NCI-H2029 (cell line): ENCODE results near the gene TBC1D22B.
A peak's percentile ranks its signal among the peaks of the same experiment; 100 is the strongest.

ENCODE experiments used
- DNase-seq: peaks from one replicate; lab custom pipeline; 2025; lab: John Stamatoyannopoulos, UW

TBC1D22B gene

DNA sequence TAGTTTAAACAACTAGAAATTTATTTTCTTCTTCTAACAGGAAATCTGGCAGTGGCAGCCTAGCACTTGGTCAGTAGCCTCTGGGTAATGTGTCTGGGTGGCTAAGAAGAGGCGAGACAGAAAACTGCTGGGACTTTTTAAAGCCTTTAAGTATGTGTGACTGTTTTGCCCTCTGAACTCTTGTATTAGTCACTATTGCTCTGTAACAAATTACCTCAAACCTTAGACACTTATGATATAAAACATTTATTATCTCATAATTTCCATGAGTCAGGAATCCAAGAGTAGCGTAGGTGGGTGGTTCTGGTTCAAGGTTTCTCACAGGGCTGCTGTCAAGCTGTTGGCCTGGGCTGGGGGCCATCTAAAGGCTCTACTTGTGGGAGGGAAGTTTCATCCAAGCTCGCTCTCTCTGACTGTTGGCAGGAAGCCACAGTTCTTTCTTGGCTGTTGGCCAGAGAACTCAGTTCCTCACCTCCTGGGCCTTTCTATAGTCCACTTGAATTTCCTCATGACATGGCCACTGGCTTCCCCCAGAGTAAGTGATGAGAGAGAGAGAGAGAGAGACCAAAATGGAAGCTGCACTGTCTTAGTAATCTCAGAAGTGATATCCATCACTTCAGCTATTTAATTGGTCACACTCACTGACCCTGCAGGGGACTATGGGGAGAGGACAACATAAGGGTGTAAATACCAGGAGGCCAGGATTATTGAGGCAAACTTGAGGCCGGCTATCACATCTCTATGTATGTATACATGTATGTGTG lies 17.4 kb upstream of the TBC1D22B start:
- peak; percentile 75 for DNase-seq

DNA sequence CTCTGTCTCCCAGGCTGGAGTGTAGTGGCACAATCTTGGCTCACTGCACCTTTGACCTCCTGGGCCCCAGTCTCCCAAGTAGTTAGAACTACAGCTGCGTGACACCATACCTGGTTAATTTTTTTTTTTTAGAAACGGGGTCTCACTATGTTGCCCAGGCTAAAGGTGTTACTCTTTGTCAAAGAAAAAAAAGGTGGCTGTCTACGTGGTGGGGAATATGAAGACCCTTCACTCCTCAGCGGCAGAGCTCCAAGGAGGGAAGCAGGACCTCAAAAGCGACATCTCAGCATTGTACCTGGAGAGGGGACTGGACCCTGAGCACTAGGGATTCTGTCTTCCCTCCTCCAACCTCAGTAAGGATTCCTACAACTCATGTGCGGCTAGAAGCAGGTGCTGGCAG lies 16.4 kb upstream of the TBC1D22B start:
- DNase-seq = no peak

DNA sequence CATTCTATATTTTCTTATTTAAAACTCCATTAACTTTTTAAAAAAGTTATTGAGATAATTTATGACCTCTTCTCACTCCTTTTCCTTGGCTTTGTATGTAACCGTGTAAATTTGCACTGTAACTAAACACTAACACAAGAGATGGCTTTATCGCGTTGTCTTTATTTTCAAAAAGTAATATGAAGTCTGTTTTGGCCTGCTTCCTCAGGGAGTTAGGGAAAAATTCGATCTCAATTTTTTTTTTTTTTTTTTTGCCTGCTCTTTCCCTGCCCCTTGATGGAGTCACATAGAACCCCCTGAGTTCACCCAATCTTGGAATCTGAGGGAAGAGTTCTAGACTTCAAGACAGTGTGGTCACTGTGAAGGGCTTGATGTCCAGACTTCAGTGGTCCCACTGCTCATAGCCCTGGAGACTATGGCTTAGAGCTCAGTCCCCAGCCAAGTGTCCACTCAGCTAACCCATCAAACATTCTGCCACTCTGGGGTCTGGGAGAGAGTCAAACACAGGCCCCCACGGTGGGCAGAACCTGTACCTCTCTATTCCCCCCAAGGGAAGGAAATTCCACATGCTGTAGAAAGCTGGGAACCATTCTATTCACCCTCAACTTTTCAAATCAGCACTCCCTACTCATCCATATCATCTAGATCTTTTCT lies 15.7 kb upstream of the TBC1D22B start:
- DNase-seq = no peak

DNA sequence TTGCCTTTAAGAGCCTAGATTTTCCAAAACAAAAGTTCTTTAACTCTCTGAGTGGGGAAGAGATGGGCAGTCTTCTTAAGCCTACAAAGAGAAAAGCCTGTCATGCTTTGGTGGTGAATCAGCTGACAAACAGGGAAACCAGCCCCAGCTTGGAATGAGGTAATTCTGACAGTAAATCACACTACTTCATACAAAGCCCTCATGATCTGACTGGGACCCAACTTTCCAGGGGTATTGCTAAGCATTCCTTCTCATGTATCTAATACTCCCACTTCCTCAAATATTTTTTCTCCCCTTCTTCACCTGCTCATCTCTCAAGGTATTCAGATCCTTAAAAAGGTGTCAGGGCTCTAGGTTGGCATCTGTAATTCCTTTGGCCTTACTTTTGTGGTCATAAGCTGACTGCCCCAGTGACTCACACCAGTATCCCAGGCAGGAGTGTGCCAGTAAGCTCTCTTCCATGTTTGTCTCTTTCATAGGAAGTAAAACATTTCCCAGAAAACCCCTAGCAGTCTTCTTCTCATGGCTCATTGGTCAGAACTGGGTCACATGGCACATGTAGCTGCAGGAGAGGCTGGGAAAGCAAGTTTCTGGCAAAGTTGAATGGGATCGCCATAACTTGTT lies 15.0 kb upstream of the TBC1D22B start:
- DNase-seq = no peak

DNA sequence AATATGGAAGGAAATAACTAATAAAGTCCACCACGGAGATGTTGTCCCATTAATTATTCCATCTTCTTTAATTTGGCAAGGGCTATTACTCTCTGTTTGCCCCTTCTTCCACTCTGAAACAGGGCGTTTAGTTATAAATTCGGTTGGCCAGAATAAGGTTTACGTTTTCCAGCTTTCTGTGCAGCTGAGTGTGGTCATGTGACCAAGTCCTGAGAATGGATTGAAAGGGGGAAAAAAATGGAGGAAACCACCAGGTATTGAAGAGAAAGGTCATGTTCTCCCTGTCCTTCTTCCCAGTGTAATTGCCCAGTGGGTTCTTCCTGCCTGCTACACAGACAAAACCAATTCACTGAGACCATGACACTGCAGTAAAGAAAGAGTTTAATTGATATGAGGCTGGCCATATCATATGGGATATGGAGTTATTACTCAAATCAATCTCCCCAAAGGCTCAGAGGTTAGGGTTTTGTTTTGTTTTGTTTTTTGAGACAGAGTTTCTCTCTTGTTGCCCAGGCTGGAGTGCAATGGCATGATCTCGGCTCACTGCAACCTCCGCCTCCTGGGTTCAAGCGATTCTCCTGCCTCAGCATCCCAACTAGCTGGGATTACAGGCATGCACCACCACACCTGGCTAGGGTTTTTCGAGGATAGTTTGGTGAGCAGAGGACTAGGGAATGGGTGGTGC lies 14.3 kb upstream of the TBC1D22B start:
- DNase-seq = no peak

DNA sequence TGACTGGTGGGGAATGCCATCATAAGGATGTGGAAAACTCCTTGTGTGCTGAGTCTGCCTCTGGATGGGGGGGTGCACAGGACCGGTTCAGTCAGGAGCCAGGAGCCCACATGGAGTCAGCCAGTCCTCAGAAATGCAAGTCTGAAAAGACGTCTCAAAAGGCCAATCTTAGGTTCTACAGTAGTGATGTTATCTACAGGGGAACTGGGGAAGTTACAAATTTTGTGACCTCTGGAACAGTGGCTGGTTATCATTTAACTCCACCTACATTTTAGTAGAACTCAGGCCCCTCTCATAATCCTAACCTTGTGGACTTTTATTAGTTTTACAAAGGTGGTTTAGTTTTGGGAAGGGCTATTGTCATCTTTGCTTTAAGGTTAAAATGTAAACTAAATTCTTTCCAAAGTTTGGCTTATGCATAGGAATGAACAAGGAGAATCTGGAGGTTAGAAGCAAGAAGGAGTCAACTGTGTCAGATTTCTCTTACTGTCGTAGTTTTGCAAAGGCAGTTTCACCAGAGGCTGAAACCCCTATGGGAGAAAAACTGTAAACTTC lies 13.7 kb upstream of the TBC1D22B start:
- no peak for DNase-seq

DNA sequence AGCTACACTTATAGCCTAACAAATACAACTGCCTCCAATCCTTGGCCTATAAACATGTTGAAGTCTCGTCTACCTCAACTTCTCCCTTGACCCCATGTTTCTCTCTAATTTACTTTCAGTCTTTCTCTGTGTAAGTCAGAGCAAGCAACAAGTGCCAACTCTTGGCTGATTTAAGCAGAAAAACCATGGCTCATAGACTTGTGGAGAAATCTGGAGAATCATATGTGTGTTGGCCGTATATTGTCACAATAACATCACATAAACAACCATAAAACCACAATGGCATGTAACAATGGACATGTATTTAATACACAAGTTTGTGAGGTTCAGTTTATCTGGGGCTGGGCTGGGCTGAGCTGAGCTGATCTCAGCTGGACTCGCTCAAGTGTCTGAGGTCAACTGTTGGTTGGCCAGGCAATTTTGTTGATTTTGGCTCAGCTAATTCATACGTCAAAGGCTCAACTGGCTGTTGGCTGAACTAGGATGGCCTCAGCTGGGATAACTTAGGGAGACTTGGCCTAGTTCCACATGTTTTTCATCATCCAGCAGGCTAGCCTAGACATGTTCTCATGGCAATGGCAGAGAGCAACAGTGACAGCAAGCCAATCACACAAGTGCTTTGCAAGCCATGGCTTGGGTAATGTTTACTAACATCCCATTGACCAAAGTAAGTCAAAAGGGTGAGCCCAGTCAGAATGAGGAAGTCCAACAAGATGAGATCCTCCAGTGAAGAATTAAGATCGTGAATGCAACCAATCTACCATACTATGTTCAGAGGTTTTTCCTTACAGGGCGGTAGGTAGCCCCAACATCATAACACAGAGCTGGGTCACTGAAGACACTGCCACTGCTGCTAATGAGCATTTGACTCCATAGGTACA lies 12.9 kb upstream of the TBC1D22B start:
- peak; percentile 98 for DNase-seq

DNA sequence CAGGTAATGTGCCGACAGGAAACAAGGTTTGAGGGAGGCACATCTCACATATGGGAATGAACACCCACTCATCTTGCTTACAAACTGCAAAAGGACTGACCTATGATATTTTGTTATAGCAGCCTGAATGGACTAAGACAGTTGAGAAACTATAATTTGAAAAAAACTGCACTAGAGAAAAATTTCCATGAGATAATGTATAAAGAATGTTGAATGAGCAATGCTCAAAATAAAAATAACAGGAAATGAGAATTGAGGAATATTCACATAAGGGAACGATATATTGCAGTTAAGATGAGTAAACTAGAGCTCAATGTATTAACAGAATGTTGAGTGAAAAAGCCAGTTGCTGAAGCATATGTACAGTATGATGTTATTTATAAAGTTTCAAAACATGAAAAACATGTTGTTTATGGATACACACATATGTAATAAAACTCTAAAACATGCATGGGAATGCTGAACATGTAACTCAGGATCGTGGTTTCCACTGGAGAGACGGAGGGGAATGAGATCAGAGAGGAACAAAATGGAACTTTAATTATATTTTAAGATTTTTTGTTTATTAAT lies 6.3 kb upstream of the TBC1D22B start:
- DNase-seq = no peak

DNA sequence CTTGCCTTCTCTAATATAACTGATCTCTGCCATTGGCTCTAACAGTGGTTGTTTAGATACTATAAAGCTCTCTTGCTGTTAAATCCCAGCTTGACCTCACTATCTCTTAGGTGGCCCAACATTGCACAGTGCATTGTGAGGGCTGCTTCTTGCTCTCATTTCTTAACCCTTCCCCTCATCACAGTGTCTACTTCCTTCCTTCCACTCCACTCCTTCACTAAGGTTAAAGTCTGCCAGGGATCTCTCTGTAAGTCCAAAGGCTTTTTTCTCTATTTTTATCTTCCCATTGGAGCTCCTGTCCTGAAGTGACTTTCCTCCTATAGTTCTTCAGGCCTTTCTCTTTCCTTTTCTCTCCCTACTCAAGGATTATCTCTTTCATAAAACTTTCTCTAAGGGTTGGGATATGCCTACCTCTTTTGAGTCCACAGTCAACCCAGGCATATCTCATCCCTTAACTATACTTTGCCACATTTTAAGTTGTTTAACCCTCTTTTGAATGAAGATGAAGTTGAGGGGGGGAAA lies 4.0 kb upstream of the TBC1D22B start:
- no peak for DNase-seq

DNA sequence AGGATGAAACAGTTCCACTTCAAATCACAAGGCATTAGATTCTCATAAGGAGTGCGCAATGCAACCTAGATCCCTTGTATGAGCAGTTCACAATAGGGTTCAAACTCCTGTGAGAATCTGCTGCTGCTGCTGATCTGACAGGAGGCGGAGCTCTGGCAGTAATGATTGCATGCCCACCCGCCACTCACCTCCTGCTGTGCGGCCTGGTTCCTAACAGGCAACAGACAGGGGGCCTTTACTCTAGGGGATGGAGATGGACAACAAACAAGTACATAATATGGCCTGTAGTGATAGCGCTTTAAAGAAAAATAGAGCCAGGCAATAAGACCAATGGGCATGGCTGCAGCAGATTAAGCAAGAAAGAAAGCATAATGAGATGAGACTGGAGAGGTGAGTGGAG lies 2.7 kb upstream of the TBC1D22B start:
- no peak for DNase-seq

DNA sequence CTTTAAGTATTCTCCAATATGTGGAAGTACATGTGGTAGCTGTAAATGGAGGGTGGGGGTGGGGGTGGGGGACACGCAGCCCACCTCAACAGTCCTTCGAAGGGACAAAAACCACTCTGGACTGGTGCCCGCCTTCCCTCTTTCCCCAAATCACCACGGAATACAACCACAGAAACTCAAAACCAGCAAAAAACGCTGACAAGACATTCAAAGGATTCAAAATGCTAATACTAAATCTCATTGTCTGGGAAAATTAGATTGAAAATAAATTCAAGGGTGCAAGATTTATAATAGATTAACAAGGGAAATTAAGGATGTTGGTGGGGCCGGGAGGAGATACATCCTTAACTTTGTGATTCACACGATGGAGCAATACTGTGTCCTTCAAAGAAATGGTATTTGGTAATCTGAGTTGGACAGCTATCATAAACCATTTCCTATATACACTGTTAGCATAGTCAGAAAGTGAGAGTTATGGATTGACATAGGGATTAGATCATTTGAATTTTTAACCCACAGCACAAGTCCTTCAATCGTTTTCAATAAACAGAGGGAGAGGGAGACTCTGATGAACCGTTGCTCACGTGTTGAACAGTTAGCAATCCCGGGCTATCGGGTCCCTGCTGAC lies 766 bp upstream of the TBC1D22B start:
- no peak for DNase-seq

DNA sequence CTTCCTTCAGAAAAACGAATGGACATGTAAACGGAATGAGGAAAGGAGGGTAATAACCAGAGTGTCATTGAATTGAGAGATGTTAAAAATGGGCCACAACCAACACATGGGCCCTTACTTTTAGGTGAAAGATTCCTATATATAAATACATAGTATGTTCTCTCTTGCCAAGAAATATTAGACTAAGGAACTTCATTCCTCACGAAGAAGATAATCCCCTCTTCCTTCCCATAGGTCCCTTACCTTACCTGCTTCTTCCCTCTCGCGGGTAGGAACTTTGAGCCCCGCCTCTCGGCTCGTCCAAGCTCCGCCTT lies 295 bp upstream of the TBC1D22B start:
- no peak for DNase-seq

DNA sequence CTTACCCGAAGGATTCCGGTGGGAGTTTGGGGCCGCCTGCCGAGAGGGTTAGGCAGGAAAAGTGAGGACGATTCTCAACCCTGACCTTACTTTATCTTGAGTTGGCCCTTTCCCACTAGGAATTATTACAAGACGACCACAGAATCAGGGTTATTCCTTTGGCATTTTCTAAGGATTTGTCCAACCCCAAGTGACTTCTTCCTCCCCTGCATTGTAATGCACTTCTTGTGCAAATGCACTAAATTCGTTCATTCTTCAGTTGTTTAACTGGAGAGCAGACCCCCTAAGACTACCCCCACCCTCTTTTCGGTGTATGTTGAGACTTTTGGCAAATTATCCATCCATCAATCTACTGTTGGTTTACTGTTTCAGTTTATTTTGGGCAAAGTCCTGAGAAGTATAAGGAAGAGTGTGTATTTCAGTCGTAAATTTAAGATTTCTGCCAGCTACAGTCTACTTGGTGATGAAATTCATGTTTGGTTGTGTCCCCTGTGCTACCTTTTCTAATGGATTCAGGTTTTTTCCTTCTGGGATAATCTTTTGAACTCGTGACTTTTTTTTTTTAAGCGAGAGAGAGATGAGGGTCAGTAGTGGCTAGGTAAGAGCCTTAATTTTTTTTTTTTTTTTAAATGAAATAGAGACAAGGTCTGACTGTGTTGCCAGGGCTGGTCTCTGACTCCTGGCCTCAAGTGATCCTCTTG lies 983 bp downstream of the TBC1D22B start:
- no peak for DNase-seq

DNA sequence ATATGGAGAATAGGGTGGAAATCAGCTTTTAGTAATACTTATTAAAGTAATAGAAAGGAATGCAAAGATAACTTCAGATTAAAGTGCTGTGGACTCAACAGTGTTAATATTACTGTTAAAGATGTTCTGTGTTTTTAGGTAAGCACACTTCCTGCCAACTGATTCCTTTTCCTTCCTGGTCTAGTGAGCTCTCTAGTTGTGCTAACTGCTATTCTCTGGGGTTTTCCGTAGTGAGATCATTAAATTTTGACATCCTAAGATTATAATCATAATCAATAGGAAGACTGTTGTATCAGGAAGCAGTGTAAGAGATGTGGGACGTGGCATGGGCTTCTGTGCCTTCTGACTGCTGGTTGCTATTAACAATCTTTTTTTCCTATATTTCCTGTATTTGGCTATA lies 1.6 kb downstream of the TBC1D22B start:
- DNase-seq = no peak

DNA sequence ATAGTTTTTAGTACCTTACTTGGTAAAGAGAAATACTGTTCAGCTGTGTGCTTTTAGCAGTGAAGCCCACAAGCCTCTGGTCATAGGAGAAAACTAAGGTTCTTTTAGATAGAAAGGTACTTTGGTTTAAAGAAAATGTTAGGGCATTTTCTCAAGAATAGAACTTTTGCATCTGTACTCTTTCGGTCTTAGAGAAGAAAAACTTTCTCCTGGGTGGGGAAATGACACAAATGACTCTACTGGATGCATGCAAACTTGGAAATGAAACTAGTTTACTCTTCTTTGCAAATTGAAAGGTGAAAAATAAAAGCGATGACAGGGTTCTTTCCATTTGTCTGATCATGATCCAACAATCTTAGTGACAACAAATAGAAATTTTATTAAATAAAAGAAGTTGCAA lies 2.5 kb downstream of the TBC1D22B start:
- DNase-seq = no peak

DNA sequence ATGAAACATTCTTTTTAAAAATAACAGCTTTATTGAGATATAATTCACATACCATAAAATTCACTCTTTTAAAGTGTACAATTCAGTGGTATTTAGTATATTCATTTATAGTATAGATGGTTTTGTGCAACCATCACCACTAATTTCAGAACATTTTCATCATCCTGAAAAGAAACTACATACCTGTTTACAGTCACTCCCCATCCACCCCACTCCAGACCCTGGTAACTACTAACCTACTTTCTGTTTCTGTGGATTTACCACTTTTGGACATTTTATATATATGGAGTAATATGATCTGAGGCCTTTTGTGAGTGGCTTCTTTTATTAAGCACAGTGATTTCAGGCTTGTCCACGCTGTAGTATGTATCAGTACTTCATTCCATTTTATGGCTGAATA lies 2.9 kb downstream of the TBC1D22B start:
- no peak for DNase-seq

DNA sequence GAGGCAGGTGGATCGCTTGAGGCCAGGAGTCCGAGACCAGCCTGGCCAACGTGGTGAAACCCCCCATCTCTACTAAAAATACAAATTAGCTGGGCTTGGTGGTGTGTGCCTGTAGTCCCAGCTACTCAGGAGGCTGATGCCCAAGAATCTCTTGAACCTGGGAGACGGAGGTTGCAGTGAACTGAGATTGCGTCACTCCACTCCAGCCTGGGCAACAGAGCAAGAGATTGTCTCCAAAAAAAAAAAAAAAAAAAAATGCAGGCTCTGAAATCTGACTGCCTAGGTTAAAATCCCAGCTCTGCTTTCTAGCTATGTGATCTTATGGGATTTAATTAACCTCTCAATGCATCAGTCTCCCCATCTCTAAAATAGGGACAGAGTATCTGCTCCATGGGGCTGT lies 3.6 kb downstream of the TBC1D22B start:
- no peak for DNase-seq

DNA sequence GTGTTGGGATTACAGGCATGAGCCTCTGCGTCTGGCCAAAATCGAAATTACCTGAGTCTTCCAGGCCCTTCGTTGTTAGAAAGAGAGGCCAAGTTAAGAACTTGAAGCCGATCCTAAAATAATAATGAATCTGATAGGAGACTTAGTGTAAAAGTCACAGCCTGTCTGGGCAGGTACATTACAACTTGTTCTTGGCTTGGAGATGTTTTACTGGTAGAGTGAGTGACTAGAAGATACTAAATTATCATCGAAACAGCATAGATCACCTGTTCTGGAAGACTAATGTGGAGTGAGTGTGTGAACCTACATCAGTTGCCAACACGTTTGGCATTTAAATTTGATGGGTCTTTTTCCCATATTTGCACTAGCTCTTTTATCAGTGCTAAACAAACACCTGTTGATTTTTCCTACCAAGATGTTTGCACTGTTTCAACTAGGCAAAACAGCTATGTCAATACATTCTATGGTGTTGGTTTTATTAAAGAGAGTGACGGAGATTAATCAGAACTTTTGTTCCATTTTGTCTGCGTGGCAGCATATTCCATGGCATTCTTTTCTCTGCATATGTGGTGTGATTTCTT lies 5.0 kb downstream of the TBC1D22B start:
- peak; percentile 8 for DNase-seq

DNA sequence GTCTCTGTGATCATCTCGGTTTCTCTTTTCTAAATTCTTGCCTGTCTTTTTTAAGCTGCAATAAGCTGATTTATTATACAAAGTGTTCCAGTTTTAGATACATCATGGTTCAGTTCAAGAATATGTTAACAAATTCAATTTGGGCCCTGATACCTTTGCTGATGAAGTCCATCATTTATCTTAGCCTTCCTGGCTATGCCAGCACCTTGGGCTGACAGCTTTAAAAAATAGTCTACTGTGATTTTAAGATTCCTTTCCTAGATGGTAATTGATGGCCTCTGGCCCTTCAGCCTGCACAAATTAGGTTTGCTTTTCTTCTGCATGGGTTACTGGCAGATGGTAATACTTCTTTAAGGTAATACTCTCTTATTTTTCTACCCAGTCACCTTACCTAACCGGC lies 7.4 kb downstream of the TBC1D22B start:
- DNase-seq = no peak

DNA sequence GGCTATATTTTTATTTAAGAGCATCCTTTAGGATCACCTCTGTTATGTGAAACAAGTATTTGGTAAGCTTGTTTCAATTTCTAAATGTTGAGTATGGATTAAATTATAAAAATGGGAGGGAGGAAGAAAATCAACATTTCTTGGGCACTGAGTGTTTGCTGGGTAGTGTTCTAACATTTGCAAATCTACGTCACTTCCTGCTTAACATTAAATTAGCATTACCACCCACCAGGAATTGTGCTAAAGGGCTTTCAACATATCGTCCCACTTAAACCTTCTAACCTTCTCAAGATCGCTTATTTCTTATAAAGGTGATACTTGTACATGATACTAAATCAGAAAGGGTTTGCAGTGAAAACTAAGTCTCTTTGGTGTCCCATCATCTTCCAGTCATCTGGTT lies 8.3 kb downstream of the TBC1D22B start:
- no peak for DNase-seq
